GM23248 (cell line): Measurements from ENCODE around the gene EME1.

Experiments
- EZH2 ChIP-seq: fragments of 200-600 bp; sonication (generic); IDR thresholded peaks from 2 replicates; pipeline ENCODE4 v1.6.1; 2018; ENCODE audit warnings: antibody characterized with exemption, mild to moderate bottlenecking; ENCODE audit not compliant: insufficient read depth, poor library complexity, severe bottlenecking
- EZH2phosphoT487 ChIP-seq: fragments of 200-600 bp; sonication (generic); IDR thresholded peaks from 2 replicates; pipeline ENCODE4 v1.6.1; 2018; ENCODE audit warnings: antibody characterized with exemption, moderate library complexity, mild to moderate bottlenecking, low read depth; ENCODE audit not compliant: insufficient read depth

- TF ChIP-seq EZH2 (no peak), EZH2phosphoT487 (no peak)
Measured at GRCh38 chr17:50350733-50351132, 22.3 kb upstream of the EME1 start.
